Calu3 (cell line): Measurements from ENCODE around the gene SREBF2. TPM values are rescaled to one million over a fixed set of nuclear protein-coding genes. Genes with fewer than 3 reads are reported as not detected.
"Not testable (repeated sequence)": the region's sequence is repeated elsewhere in the genome, so short reads cannot be mapped to it uniquely, and the experiment has no call there.

Experiments used
- BruUV-seq: library from RNA; stranded (reverse); fragments of 400-500 nt; replicated peaks from 2 replicates; lab custom pipeline; 2021; lab: Mats Ljungman, UMichigan
- CTCF ChIA-PET: fragments of 300-600 bp; sonication (Branson Sonifier 250); formaldehyde crosslinking; loops from one replicate; lab custom pipeline; 2022; ENCODE audit warnings: antibody characterized with exemption; lab: Charles Lee
- DNase-seq: peaks from one replicate; pipeline ENCODE4 v3.0.0; 2022
- H3K27ac Mint-ChIP-seq: one replicate; pipeline ENCODE4 v1.8.0; 2022; ENCODE audit warnings: mixed read lengths; ENCODE audit not compliant: unreplicated experiment
- H3K27me3 Mint-ChIP-seq: one replicate; pipeline ENCODE4 v1.8.0; 2022; ENCODE audit warnings: mixed read lengths; ENCODE audit not compliant: unreplicated experiment
- H3K36me3 Mint-ChIP-seq: one replicate; pipeline ENCODE4 v1.8.0; 2022; ENCODE audit warnings: mild to moderate bottlenecking, moderate library complexity, mixed read lengths; ENCODE audit not compliant: insufficient read depth, unreplicated experiment
- H3K4me1 Mint-ChIP-seq: one replicate; pipeline ENCODE4 v1.8.0; 2022; ENCODE audit warnings: mild to moderate bottlenecking, low read depth, mixed read lengths; ENCODE audit not compliant: unreplicated experiment
- H3K4me3 Mint-ChIP-seq: one replicate; pipeline ENCODE4 v1.8.0; 2022; ENCODE audit warnings: mild to moderate bottlenecking, low read depth, moderate library complexity, mixed read lengths; ENCODE audit not compliant: unreplicated experiment
- H3K9me3 Mint-ChIP-seq: one replicate; pipeline ENCODE4 v1.8.0; 2022; ENCODE audit warnings: low read depth, mixed read lengths; ENCODE audit not compliant: unreplicated experiment
- CTCF ChIP-seq: fragments of 200-600 bp; IDR thresholded peaks from one replicate; pipeline ENCODE4 v1.8.0; 2022; ENCODE audit warnings: antibody characterized with exemption; ENCODE audit not compliant: unreplicated experiment
- intact Hi-C: fragments of 100-400 bp; cut with micrococcal nuclease; formaldehyde crosslinking; loops from one replicate; pipeline ENCODE4 v1.10.0; 2022; ENCODE audit not compliant: unreplicated experiment
- total RNA-seq: library from RNA; stranded (reverse); gene quantifications from 2 replicates; pipeline ENCODE4 v1.2.3, GENCODE V29; 2022

SREBF2 gene
- total RNA-seq, 1 experiment from 2014 or later = 159 TPM

DNA sequence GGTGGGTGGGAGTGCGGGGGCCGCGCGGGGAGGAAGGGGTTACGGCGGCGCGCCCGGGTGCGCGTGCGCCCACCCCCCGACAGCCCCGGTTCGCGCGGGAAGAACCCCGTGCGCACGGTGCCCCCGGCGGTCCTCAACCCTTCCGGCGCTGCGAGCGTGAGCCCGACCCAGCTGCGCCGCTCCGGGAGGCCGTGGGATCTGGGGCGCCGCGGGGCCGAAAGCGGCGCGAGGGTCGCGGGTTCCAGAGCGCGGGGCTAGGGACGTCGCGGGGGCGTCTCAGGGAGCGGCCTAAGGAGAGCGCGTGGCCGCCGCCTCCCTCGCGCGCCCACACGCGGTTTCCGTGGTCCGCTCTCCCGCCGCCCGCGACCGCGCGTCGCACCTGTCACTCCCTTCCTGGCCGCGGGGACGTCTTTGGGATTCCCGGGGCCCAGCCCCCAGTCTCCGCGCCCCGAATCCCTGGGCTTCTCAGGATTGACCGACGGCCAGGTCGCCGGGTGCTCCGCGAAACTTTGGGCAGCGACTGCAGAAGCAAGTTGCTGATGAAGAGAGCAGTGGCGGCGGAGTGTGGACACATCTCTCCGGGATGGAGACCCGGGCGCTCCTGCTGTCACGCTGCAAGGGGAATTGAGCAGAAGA lies 582 bp downstream of the SREBF2 start:
- Mint-ChIP-seq H3K27me3 (no peaks in the 10 kb centered on the region), H3K9me3 (no peaks in the 10 kb centered on the region), H3K36me3 (peaks cover 56% of the 10 kb centered on the region), H3K4me1 (peaks cover 40% of the 10 kb centered on the region), H3K4me3 (peak overlapping the region; percentile 87), H3K27ac (peak overlapping the region; percentile 93)
- intact Hi-C loops = loop anchor here (2.0 kb wide), 1 partner anchor 113 kb away; the partner anchor contains the start of gene CENPM
- BruUV-seq = no TSS peak
- no peak for TF ChIP-seq CTCF
- CTCF ChIA-PET = interaction anchor here (0.6 to 2.0 kb wide), 8 partner anchors 8 to 136 kb away, joined by 3 to 10 read pairs (median 6); partner anchors contain the start of genes CCDC134, CENPM and TNFRSF13C
- peak; percentile 43 for DNase-seq

GRCh38 chr22:41834005-41834944 lies 1.4 kb downstream of the SREBF2 start:
- intact Hi-C loops = no loop called here
- Mint-ChIP-seq H3K36me3 (peaks cover 60% of the 10 kb centered on the region), H3K9me3 (no peaks in the 10 kb centered on the region), H3K27ac (peak overlapping the region; percentile 93), H3K27me3 (no peaks in the 10 kb centered on the region), H3K4me3 (peak overlapping the region; percentile 87), H3K4me1 (peaks cover 40% of the 10 kb centered on the region)
- CTCF ChIA-PET = interaction anchor here (2.0 kb wide), 1 partner anchor 137 kb away, joined by 9 read pairs; no protein-coding TSS in a partner anchor
- DNase-seq = no peak
- TF ChIP-seq CTCF = no peak
- BruUV-seq = TSS peak; percentile 76

GRCh38 chr22:41835462-41835861 lies 2.6 kb downstream of the SREBF2 start:
- H3K27me3 Mint-ChIP-seq, BruUV-seq, H3K27ac Mint-ChIP-seq, DNase-seq, H3K9me3 Mint-ChIP-seq, H3K4me3 Mint-ChIP-seq, intact Hi-C loops: not testable (repeated sequence)
- peaks cover 65% of the 10 kb centered on the region for H3K36me3 Mint-ChIP-seq
- H3K4me1 Mint-ChIP-seq = peaks cover 46% of the 10 kb centered on the region
- CTCF ChIA-PET = interaction anchor here (0.5 kb wide), 1 partner anchor 426 kb away, joined by 5 read pairs; no protein-coding TSS in a partner anchor

DNA sequence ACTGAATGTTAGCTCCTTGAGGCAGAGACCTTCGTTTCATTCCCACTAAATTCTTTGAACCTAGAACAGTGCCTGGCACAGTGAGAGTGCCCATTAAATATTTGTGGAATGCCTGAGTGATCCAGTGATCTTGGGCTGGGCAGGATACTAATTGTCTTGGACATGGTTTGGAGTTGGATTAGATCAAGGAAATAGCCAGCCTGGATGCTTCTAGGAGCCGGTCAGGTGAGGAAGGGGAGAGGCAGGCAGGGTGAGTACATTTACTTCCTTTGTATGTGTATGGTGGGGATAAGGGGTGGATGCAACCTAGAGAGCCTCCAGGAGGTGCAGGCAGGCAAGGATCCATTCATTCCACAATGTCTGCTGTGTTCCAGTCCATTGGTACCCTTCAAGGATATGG lies 3.6 kb downstream of the SREBF2 start:
- DNase-seq = no peak
- no peak overlapping the region for H3K27ac Mint-ChIP-seq
- intact Hi-C loops = no loop called here
- peaks cover 72% of the 10 kb centered on the region for H3K36me3 Mint-ChIP-seq
- H3K9me3 Mint-ChIP-seq = no peaks in the 10 kb centered on the region
- CTCF ChIA-PET = no interaction called here
- no TSS peak for BruUV-seq
- peaks cover 57% of the 10 kb centered on the region for H3K4me1 Mint-ChIP-seq
- H3K4me3 Mint-ChIP-seq = no peak overlapping the region
- no peak for TF ChIP-seq CTCF
- H3K27me3 Mint-ChIP-seq = no peaks in the 10 kb centered on the region
